Stimulated activated CD4-positive, alpha-beta T cell treated with anti-CD3 and anti-CD28 coated beads, Interleukin-12 subunit alpha, Interleukin-12 subunit beta, amount 100 ng/mL, for 48 hours (primary cell): ENCODE results near the gene VCL.
"Not testable (repeated sequence)": the region's sequence is repeated elsewhere in the genome, so short reads cannot be mapped to it uniquely, and the experiment has no call there.

ENCODE experiments used
- DNase-seq, 3 donors: peaks; one replicate each; pipeline ENCODE4 v3.0.0-alpha.2; 2020; ENCODE audit warnings: low read depth in 2 of 3, low spot score in 1 of 3

The VCL gene

GRCh38 chr10:74146980-74147379, 149.1 kb downstream of the VCL start:
- DNase-seq = not testable (repeated sequence)

GRCh38 chr10:74150204-74150989, 152.5 kb downstream of the VCL start, which contains the start of gene AP3M1:
AP3M1 (minus strand) TSS chr10:74150828; CDS start chr10:74138379, 12,449 bp downstream.
- peak in 2 of 3 donors; percentile 65 to 73 for DNase-seq

- DNase-seq = peak; percentile 99 to 100 (median 100)
Observed at GRCh38 chr10:74150990-74151878, 153.3 kb downstream of the VCL start, which contains the start of gene ADK. ADK (plus strand) TSS chr10:74151221; CDS start chr10:74151279, 58 bp downstream.

DNA sequence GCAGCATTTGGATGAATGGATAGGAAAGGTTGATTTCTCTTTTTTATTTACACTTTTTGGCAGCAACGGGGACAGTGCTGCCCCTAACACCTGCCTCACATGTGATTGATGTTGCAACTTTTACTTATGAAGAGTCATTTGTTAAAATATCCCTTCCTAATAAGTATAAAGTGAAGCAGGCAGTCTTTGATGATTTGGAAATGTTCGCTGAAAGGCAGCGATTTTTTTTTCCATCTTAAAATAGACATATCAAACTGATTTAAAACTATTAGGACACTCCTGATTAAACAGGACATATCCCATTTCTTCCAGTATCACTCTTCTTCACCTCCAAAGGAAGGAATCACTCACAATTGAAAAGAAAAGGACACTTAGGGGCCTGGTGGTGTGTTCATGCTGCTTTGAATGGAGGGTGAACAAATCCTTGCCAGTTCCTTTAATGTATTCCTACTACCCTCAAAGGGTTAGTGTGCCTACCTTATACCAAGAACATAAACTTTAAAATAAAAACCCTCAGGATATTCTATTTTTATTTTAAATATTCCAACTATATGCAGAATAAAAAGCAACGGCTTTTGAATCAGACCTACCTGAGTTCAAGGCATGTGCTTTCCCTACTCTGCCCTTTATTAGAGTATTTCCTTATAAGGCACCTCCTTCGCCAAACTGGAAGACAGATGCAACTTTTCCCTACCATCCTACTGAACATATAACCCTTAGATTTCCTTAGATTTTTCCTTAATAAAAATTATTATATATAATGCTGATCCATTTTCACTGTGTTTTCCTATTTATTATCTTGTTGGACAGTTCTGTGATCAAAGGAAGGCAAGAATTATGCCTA, 154.2 kb downstream of the VCL start:
- no peak for DNase-seq

DNA sequence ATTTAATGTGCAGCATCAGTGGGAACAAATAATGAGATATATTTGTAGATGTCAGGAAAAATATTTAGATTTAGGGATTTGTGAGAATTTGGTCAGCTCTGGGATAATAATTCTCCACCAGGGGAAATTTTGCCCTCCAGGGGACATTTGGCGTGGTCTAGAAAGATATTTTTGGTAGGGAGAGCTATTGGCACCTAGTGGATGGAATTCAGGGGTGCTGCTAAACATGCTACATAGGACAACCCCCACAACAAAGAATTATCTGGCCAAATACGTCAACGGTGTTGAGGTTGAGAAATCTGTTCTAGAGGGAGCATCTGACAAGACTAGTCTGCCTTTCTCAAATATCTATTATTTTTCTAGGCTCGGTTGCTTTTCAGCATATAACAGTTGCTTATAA, 155.2 kb downstream of the VCL start:
- DNase-seq = no peak

DNA sequence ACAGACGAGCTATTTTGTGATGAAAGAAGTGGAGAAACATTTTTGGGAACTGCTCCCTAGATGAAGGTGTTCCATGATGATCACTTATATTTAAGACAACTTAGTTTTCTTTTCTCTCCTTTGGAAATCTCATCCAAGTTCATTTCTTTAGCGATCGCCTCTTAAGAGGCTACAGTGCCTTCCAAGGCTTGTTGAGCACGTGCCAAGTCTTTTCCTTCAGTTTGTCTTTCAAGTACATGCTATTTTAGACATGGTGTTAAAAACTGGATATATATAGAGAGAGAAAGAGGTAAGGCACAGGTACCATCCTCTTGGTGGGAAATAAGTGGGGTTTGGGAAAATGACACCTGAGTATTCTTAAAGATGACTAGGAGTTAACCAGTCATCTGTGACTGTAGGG, 155.8 kb downstream of the VCL start:
- DNase-seq = no peak

DNA sequence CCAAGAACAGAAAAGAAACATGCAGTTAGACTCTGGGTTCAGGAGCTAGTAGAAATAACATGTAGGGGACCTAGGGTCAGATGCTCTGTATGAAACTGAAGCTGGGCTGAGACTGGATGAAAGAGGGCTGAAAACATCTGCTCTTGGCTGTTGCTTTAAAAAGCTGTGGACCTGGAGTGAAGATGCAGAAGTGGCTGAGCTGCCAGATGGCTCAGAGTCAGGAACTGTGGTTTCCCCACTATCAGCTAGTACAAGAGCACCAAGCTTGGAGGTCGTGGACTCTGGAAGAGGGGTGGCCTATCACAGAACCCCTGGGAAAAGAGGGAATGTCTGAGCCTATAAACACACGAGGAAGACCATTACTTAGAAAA, 159.0 kb downstream of the VCL start:
- DNase-seq = no peak

GRCh38 chr10:74160013-74160412, 162.1 kb downstream of the VCL start:
- DNase-seq = no peak

DNA sequence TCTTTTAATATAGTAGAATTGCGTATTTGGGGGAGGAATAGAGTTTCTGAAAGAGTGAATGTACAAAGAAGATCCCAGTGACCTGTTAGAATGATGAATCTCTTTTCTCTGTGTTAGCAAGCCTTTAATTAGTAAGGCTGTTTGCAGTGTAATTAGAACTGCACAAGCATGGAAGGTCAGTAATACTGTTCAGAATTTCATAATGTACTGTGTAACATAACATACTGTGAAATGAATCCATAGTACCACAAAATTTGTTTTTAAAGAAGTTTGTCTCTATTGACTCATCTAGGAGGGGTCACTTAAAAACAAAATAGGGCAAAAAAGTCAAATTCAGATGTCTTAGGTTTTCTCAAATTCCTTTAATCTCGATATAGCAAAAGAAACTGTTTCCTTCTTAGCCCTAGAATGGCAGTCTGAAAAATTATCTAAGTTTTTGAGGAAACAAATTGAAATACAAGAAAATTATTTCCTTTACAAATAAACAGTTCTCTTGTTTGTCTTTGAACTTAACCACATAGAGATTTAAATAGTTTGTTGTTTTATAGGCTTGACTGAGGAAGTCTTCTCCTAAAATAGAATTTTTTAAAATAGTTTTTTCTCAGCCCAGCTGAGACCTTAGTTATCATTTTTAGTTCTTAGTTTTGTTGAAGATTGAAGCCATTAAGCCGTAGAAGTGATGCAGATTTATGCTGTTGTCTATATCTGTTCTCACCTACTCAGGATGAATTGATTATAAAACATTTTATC, 165.6 kb downstream of the VCL start:
- DNase-seq = no peak

GRCh38 chr10:74164716-74165529, 167.0 kb downstream of the VCL start:
- no peak for DNase-seq

GRCh38 chr10:74165530-74165901, 167.6 kb downstream of the VCL start:
- no peak for DNase-seq

DNA sequence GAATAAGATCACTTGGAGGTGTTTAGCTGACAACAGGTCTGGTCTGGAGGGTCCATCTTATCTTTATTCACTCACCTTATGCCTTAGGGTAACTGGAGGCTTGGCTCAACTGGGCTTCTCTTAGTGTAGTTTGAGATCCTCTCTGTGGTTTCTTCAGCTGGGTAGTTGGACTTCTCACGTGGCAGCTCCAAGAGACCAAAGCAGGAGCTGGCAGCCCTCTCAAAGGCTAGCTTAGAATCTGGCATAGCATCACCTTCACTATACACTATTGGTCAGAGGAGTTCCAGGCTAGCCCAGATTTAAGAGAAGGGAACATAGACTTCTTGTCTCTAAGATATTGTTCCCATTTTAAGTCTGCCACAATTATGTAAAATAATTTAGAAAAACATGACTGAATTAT, 169.5 kb downstream of the VCL start:
- DNase-seq = no peak
